NCI-H524 treated with DMSO at 0.1 percent for 48 hours (cell line): ENCODE results near the gene PHF23.

ENCODE experiments used
- DNase-seq: peaks from one replicate; lab custom pipeline; 2025; lab: John Stamatoyannopoulos, UW

The PHF23 gene

DNA sequence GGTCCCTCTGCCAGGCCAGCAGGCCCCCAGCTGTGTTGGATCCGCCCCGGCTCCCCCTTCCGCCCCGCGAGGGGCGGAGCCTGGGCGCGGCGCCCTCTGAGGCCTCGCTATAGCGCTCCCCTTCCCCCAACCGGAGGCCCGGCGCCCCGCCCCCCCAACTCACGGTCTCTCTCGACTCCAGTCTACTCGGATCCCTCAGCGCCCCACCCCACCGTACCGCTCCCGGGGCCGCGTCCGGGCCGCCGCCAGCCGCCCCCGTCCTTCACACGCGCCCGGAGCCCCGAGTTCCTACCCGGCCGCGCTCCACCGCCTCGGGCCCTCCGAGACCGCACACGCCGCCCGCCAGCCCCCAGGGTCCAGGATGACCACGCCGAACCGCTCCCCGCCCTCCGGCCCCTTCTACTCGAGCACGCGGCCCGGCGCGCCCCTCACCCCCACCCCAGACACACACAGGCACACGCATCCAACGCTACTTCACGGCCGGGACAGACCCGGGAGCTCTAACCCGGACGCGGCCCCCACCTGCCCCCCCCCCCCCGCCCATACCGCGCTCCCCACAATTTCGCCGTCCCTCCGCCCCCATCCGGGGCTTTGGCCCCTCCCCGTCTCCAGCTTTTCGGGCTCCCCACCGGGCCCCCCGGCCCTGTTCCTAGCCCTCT, 1.4 kb downstream of the PHF23 start:
- no peak for DNase-seq

DNA sequence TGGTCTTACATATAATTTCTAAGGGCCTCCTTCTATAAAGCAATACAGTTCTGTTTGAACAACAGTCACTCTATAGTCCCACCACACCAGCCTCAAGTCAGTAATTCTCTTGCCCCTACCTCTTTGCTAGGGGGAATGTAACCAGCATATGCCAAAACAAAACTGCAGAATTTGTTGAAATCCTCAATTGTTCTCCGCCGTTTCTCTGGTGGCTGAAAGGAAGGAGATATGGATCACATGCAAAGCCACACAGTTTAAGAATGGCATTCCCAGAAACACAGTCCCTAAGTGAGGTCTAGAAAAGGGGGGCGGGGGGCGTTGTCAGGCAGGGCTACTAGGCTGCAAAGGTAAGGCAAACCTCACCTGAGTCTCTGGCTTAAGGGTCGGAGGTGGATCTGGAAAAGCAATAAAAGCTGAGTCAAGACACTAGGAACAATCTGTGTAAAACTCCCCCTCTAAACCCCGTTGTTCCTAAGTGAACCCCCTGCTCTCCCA, 1.9 kb downstream of the PHF23 start:
- DNase-seq: no peak

DNA sequence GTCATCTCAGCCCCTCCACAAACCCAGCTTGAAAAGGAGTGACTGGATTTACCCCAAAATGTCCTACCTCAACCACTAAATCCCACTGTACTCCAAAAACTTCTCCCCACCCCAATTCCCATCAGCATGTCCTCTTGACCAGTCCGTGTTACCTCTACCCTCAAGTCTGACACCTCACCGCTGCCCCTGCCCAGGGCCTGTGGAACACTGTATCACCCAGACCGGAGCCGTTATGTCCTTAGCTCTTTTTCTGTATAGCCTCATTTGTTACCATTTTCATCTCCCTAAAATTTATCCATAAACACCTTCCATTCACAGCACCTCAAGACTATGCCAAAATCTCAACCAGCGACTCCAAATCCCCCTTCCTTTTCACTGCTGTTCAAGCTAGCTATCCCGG, 2.4 kb downstream of the PHF23 start:
- DNase-seq: no peak

DNA sequence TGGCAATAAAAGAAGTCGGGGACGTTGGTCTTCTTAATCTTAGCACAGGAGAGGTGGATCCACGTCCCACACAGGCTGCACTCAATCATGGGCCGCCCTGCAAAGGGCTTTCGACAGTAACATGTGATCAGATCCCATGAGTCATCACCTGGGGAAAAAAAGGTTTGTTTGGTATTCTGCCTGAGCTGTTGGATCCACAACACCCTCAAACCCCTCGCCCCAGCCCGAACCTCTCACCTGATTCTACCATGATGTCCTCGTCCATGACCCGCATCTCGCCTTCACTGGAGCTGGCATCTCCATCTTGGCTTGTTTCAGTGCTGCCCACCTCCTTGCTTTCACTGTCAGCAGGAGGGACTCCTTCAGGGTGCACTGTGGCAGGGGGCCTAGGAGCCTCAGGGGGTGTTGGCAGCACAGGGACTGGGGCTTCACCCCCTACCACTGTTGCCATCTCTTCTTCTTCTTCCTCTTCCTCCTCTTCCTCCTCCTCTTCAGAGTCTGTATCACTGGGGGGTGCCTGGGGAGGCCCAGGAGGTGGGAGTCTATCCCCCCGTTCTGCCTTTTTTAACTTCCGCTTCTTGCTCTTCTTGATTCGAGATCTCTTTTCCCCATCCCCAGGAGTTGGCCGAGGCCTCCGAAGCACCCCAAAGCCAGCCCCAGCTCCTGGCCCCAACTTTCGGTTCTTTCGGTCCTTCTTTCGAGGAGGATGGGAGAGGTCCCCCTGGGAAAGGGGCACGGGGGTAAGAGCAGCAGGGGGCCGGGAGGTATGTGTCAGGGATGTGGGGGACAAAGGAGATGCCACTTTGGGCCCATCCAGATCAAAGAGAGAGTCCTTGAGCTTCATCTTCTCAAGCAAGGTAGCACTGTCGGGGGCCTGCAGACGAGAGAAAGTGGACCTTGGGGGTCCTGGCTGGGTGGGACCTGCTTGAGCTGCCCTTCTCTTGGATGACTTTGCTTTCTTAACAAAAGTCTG, 3.3 kb downstream of the PHF23 start:
- no peak for DNase-seq

DNA sequence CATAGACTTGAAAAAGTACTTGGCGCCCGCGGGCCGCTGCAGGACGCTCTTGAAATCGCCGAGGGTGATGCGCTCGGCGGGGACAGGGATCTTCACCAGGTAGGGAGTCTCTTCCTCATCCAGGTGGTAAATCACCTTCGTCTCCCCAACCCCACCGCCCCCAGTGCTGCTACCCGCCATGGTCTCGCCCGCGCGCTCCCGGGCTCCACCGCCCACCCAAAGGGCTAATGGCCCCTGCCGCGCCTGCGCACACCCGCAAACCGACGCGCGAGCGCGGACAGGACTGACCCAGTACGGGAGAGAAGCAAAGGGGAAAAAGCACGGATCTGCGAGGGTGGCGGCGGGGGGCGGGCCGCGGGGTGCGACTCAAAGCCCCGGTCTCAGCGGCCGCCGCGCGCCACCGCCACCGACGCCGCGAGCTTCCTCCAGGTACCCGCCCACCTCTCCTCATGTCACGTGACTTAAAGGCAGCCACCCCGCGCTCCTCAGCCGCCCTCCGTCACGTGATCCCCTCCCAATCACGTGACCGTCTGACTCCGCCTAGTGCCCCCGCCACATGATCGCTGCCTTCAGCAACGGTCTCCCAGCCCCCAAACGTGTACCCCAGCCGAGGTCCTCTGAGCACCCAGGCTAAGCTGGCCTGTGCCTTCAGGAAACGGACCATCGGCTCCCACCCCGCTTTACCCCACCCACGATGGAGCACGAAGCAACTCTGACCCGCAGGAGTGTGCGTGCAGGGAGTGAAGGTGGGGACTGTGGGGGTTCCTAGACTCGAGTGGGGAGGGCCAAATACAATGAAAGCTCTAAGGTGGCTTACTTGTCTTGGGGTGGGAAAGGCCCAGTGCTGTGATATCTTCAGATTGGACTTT, 4.9 kb downstream of the PHF23 start, which contains the start of gene DVL2:
DVL2 (minus strand) TSS at position 435 of the 869 bp plus-strand sequence; CDS start at position 180, 255 bp downstream.
- DNase-seq: no peak

DNA sequence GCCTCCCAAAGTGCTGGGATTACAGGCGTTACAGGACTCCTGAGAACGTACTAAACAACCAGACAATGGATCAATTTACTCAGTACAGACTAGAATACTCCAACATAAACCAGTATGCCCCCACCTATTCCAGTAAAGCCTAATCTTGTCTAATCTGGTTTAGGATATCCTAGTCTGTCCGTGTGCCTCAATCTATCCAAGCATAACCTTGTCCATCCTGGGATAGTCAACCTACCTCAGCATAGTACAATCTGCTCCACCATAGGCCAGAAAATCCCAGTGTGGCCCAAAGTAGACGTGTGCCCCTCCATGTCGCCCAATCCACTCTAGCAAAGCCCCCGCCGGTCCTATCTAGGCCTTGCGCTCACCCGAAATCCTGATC, 5.6 kb downstream of the PHF23 start:
- DNase-seq: no peak

DNA sequence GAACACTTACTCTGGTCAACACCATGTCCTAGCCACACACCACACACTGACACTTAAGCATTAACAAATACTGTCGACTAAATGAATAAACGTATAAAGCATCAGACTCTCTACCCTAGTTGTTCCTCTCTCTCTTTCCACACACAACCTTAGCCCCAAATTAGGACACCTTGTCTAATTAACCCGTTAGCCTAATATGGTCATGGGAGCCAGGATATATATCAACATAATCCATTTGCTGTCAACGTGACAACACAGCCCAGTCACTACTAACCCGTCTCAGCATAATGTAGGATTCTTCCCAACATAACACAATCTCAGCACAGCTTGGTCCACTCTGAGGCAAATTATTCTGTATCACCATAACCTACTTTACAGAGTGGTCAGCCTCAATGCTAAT, 7.1 kb downstream of the PHF23 start:
- DNase-seq: no peak

DNA sequence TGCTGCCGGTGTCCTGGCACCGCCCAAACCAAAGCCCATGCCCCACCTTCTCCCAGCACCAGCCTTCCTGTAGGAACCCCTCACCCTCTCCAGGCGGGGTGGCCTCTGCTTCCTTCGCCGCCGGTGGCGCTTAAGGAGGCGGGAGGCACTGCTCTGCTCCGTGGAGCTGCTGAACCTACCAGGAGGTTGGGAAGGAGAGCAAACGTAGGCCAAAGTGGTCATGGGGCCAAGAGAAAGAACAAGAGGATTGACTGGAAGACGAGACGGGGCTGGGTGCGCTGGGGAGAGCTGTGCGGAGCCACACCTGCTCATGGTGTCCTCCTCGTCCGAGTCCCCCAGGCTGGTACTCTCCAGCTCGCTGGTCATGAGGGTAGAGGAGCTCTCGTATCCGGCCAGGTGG, 9.8 kb downstream of the PHF23 start:
- DNase-seq: no peak

DNA sequence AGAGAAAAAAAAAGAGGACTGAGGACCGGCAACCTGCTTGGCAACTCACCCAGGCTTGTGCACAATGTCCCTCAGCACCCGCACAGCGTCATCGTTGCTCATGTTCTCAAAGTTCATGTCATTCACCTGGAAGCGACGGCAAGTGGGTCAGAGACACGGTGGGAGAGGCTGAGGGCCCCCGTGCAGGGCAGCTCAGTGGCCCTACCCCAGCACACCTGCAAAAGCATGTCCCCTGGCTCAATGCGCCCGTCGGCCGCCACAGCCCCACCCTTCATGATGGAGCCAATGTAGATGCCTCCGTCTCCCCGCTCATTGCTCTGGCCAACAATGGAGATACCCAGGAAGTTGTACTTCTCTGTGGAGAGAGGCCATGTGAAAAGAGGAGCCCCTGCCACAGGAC, 10.3 kb downstream of the PHF23 start:
- no peak for DNase-seq

DNA sequence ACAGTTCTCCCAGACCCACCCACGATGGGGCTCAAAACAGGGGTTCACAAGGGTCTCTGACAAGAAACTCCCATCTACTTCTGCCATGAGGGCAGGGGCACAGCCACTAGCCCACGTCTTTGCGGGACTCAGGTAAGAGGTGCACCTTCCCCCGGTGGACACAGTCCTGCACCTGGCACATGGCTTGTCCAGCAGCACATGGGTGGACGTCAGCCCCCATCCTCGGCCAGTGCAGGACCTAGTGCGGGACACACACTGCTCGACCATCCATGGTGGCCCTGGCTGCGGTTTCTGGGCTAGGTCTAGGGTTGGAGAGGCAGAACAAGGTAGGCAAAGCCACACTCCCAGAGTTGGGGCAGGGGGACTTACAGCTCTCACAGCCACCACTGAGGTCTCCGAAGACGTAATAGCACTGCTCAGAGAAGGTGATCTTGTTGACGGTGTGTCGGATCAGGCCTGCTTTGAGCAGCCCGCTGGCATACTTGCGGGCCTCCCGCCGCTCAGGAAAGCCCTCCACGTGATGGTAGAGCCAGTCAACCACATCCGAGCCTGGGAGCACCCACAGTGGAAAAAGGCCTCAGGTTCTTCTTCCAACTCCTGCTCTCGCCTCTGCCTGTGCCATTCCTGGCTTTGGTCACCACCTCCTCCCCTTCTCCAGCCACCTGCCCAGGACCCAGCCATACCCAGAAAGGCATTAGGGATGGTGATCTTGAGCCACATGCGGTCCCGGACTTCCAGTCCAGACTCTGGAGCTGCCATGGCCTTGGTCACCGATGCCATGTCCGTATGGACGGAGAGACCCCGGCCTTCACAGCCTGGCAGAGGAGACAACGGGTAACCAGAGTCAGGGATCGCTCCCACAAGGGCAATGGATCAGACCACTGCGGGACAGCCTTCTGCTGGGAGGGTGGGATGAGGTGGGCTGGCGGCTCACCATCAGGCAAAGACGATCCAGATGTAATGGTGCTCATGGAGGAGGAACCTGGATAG, 12.2 kb downstream of the PHF23 start:
- no peak for DNase-seq

DNA sequence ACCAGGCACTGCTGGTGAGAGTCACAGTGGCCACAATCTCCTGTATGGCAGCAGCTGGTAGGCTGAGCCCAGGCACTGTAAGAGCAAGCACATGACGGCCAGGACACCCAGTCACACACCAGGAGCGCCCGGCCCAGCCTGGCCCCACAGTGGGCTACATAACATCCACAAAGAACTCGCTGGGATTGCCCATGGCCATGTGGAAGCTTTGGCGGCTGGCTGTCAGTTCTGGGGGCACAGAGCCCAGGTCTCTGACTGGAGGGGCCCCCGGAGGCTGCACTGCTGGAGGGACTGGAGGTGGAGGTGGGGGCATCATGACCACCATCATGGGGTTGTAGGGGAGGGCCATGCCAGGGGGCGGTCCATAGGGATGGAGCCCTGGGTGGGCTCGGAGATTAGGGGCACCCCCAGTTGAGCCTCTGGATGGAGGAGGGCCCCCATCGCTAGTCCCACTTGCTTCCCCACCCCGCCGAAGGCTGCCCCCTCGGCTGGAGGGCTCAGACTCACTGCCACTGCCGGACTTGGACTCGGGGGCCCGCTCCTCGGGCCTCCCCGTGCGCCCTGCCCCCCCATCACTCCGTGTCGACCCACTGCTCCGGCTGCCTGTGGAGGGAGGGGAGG, 13.4 kb downstream of the PHF23 start:
- no peak for DNase-seq

DNA sequence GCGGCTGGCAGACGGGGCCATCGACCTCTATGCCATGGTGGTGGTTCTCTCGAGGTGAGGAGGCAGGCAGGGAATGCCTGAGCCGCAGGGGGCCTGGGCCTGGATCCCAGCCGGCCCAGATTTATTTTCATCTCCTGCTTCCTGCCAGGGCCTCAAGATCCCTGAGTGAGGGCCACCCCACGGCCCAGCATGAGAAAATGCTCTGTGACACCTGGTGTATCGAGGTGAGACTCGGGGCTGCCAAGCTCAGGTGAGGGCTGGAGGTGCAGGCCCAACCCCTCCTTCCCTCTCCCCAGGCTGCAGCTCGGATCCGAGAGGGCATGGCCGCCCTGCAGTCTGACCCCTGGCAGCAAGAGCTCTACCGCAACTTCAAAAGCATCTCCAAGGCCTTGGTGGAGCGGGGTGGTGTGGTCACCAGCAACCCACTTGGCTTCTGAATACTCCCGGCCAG, 14.6 kb downstream of the PHF23 start:
- no peak for DNase-seq

DNA sequence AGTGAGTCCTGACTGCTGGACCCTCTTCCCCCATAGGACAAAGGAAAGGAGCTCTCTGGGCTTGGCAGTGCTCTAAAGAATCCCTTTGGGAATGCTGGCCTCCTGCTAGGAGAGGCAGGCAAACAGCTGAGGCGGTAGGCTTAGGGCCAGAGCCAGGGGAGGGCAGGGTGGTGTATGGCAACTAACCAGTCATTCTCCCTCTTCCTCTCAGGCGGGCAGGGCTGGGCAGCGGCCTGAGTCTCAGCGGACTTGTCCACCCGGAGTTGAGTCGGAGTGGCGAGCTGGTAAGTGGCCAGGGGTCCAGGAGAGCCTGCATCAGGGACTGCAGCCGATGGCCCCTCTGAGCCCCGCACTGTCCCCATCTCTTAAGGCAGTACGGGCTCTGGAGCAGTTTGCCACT, 15.1 kb downstream of the PHF23 start:
- no peak for DNase-seq

DNA sequence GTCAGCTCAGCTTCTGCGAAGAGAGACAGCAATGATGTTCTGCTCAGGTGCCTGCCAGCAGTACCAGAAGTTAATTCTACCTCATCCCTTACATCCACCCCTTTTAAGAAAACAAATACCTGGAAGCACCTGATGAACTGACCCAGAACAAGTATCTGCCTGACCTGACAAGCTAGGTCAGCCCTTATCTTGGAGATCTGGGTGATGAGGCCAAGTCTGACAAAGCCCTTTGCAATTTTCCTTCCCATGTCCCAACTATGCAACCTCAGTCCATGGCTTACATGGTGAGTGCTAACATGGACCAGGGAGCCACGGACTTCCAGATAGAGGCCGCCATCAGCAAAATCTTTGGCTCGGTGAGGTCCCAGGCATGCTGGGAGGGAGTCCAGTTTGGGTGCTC, 15.9 kb downstream of the PHF23 start:
- no peak for DNase-seq

DNA sequence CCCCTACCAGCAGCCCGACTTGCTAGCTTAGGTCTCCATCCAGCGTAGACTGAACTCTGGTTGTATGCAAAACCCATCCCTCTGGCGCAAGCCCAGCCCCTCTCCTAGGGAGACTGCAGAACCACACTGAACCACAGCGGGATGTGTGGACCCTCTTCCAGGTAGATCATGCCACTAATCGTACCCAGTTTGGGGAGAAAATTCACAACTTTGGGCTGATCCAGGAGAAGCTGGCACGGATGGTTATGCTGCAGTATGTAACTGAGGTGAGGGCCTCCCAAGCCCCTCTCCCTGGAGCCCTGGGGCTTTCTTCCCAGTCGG, 16.3 kb downstream of the PHF23 start:
- no peak for DNase-seq

DNA sequence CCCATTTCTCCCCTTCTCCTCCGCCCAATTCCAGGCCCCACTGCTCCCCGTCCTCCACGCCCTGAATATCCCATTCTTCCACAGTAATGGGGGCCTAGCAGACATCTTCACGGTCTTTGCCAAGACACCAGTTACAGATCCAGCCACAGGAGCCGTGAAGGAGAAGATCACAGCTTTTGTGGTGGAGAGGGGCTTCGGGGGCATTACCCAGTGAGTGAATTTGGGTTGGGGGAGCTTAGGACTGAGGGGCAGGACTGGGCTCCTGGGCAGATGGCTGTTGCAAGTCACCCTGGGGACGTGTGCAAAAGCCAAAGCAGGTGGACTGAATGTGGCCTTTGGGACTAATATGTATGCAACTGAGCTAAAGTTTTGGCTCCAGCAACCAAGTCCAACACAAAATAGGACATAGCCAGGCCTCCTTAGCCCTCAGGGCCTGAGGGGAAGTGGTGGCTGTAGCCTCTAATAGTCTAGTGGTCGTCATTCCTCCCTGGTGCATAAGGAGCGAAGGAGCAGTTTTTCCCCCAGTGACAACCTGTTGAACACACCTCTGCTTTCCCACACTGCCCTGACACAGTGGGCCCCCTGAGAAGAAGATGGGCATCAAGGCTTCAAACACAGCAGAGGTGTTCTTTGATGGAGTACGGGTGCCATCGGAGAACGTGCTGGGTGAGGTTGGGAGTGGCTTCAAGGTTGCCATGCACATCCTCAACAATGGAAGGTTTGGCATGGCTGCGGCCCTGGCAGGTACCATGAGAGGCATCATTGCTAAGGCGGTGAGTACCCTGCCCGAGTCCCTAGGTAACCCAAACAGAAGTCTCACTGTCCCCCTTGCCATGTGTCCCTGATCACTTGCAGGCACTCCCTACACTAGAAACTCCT, 16.9 kb downstream of the PHF23 start:
- DNase-seq: no peak

DNA sequence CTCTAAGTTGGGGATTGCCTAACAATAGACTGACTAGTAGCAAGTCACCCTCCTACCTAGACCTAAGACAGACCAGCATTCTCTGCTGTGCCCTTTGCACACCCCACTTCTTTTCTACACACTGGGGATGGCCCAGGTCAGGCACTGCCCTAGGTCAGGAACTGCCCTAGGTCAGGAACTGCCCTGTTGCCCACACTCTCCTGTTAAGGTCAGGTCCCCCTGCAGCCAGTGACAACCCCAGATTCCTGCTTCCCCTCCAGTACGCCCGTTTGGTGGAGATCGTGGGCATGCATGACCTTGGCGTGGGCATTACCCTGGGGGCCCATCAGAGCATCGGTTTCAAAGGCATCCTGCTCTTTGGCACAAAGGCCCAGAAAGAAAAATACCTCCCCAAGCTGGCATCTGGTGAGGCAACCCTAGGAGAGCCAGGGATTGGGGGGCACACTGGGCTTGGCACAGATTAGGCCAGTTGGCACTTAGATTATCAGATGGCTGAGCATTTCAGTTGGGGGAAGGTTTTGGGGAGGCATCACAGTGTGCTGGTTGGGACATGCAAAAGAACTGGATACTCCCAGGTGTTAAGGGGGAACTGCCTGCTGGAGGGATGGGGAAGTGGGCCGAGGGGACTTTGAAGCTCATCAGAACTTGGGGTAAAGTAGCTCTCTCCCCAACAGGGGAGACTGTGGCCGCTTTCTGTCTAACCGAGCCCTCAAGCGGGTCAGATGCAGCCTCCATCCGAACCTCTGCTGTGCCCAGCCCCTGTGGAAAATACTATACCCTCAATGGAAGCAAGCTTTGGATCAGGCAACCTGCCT, 17.8 kb downstream of the PHF23 start:
- no peak for DNase-seq

DNA sequence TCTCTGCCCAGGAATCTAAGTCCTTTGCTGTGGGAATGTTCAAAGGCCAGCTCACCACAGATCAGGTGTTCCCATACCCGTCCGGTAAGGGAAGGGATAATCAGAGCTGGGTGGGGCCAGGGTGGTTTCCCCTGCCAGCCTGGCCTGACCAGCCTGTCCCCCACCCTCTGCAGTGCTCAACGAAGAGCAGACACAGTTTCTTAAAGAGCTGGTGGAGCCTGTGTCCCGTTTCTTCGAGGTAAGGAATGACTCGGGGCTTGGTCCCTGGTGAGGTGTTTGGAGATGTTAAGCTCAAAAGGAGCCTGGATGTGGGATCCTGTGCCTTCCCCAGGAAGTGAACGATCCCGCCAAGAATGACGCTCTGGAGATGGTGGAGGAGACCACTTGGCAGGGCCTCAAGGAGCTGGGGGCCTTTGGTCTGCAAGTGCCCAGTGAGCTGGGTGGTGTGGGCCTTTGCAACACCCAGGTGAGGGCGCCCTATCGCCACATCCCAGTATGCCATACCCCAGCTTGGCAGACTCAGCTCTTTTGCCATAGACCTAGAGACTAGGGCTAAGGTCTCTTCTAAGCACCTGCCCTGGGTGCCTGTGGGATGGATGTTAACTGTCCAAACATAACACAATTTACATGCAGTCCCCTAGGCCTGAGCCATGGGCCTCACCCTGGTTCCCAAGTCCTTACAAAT, 18.5 kb downstream of the PHF23 start:
- no peak for DNase-seq
